ENCODE data around the gene GAS2L3.

DNA sequence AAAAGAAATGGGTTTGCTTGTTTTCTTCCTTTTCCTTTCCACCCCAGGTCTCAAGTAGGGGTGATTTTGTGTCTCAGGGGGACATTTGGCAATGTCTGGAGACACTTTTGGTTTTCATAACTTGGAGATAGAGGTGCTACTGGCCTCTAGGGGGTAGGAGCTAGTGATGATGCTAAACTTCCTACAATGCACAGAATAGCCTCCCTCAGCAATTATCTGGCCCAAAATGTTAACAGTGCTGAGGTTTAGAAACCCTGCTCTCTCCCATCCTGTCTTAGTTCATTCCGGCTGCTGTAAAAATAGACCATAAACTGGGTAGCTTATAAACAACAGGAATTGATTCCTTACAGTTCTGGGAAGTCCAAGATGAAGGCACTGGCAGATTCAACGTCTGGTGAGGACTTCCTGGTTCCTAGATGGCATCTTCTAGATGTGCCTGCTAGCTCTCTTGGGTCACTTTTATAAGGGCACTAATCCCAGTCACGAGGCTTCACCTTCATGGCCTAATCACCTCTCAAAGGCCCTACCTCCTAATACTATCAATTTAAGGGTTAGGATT lies 7.4 kb upstream of the GAS2L3 start:
- TF ChIP-seq, protein P1, sequence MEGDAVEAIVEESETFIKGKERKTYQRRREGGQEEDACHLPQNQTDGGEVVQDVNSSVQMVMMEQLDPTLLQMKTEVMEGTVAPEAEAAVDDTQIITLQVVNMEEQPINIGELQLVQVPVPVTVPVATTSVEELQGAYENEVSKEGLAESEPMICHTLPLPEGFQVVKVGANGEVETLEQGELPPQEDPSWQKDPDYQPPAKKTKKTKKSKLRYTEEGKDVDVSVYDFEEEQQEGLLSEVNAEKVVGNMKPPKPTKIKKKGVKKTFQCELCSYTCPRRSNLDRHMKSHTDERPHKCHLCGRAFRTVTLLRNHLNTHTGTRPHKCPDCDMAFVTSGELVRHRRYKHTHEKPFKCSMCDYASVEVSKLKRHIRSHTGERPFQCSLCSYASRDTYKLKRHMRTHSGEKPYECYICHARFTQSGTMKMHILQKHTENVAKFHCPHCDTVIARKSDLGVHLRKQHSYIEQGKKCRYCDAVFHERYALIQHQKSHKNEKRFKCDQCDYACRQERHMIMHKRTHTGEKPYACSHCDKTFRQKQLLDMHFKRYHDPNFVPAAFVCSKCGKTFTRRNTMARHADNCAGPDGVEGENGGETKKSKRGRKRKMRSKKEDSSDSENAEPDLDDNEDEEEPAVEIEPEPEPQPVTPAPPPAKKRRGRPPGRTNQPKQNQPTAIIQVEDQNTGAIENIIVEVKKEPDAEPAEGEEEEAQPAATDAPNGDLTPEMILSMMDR (IDR thresholded peaks at IDR 0.05): no peak
- TF ChIP-seq POLR2A (IDR thresholded peaks at IDR 0.05): no peak
